Measurements from ENCODE around the gene EIF4E3.

- TF ChIP-seq, protein P1, sequence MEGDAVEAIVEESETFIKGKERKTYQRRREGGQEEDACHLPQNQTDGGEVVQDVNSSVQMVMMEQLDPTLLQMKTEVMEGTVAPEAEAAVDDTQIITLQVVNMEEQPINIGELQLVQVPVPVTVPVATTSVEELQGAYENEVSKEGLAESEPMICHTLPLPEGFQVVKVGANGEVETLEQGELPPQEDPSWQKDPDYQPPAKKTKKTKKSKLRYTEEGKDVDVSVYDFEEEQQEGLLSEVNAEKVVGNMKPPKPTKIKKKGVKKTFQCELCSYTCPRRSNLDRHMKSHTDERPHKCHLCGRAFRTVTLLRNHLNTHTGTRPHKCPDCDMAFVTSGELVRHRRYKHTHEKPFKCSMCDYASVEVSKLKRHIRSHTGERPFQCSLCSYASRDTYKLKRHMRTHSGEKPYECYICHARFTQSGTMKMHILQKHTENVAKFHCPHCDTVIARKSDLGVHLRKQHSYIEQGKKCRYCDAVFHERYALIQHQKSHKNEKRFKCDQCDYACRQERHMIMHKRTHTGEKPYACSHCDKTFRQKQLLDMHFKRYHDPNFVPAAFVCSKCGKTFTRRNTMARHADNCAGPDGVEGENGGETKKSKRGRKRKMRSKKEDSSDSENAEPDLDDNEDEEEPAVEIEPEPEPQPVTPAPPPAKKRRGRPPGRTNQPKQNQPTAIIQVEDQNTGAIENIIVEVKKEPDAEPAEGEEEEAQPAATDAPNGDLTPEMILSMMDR (IDR thresholded peaks at IDR 0.05), result no peak
- TF ChIP-seq POLR2A (IDR thresholded peaks at IDR 0.05), result no peak
Measured at GRCh38 chr3:71708476-71709105, 16.6 kb downstream of the EIF4E3 start.
